Tibial nerve (tissue), 4 donors: ENCODE measurements around the gene OR10R2.

ENCODE experiments used
- EP300 ChIP-seq, 2 donors: sonication (generic); formaldehyde crosslinking; IDR thresholded peaks; one replicate each; pipeline ENCODE4 v1.6.1; 2017; ENCODE audit warnings: antibody characterized with exemption in 2 of 2, mild to moderate bottlenecking in 1 of 2
- POLR2A ChIP-seq, 2 donors: fragments of 450-650 bp; IDR thresholded peaks; one replicate each; pipeline ENCODE4 v1.6.1; 2017; ENCODE audit warnings: antibody characterized with exemption in 2 of 2, mild to moderate bottlenecking in 2 of 2, moderate library complexity in 2 of 2
- TF ChIP-seq, protein P1 (sequence below), 5 experiments: fragments of 200-600 bp in 3 of 5; fragments of 450-650 bp in 2 of 5; sonication (generic) in 3 of 5; IDR thresholded peaks; one replicate each; pipeline ENCODE4 v1.5.1; 2016 to 2019; ENCODE audit warnings: antibody characterized with exemption in 5 of 5, mild to moderate bottlenecking in 3 of 5, moderate library complexity in 2 of 5

DNA sequence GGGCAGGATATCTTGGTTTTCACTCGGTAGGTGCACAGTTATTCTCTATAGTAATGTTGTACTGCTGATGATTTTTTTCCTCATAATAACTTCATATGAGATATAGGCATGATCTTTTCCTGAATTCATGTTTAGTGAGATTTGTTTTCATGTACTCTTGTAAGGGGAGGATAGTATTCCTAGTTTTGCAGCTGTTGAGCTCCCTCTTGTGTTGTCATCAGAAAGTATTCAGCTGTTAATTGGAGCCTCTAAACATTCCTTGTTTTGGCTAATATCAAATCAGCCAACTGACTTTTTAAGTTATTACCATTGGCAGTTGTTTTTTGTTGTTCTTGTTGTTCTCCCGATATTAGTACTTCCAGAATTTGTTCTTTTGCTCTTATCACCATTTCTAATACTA, 24.4 kb downstream of the OR10R2 start:
- TF ChIP-seq, protein P1, sequence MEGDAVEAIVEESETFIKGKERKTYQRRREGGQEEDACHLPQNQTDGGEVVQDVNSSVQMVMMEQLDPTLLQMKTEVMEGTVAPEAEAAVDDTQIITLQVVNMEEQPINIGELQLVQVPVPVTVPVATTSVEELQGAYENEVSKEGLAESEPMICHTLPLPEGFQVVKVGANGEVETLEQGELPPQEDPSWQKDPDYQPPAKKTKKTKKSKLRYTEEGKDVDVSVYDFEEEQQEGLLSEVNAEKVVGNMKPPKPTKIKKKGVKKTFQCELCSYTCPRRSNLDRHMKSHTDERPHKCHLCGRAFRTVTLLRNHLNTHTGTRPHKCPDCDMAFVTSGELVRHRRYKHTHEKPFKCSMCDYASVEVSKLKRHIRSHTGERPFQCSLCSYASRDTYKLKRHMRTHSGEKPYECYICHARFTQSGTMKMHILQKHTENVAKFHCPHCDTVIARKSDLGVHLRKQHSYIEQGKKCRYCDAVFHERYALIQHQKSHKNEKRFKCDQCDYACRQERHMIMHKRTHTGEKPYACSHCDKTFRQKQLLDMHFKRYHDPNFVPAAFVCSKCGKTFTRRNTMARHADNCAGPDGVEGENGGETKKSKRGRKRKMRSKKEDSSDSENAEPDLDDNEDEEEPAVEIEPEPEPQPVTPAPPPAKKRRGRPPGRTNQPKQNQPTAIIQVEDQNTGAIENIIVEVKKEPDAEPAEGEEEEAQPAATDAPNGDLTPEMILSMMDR (IDR thresholded peaks at IDR 0.05) = peak in 3 of 5 experiments; percentile 16 to 41 (median 39)
- TF ChIP-seq POLR2A (IDR thresholded peaks at IDR 0.05) (no peak), EP300 (IDR thresholded peaks at IDR 0.05) (no peak)
